Liver (tissue), 9 donors: ENCODE results near the gene GREB1L. TPM values are rescaled to one million over a fixed set of nuclear protein-coding genes. Genes with fewer than 3 reads are reported as not detected.

Experiments
- DNase-seq: peaks from one replicate; pipeline ENCODE4 v3.0.0-alpha.2; 2017; ENCODE audit warnings: low spot score
- H3K27ac ChIP-seq, 2 donors: one replicate each; pipeline ENCODE4 v1.7.0; 2013; ENCODE audit warnings: inconsistent platforms in 2 of 2, low read length in 2 of 2, control low read depth in 1 of 2, low read depth in 1 of 2, mild to moderate bottlenecking in 1 of 2
- H3K27me3 ChIP-seq, 4 donors: one replicate each; pipeline versions ENCODE4 v1.6.1 to v1.7.0; 2013; ENCODE audit warnings: low read length in 3 of 4, inconsistent platforms in 1 of 4, mild to moderate bottlenecking in 1 of 4, moderate library complexity in 1 of 4; ENCODE audit not compliant: control insufficient read depth in 4 of 4, insufficient read depth in 4 of 4
- H3K36me3 ChIP-seq, 4 donors: one replicate each; pipeline versions ENCODE4 v1.6.1 to v1.7.0; 2013; ENCODE audit warnings: low read length in 3 of 4, mild to moderate bottlenecking in 3 of 4, low read depth in 1 of 4, moderate library complexity in 1 of 4; ENCODE audit not compliant: control insufficient read depth in 4 of 4, insufficient read depth in 3 of 4
- H3K4me1 ChIP-seq, 4 donors: one replicate each; pipeline versions ENCODE4 v1.6.1 to v1.7.0; 2013; ENCODE audit warnings: low read length in 3 of 4, mild to moderate bottlenecking in 3 of 4, moderate library complexity in 1 of 4; ENCODE audit not compliant: control insufficient read depth in 4 of 4, insufficient read depth in 4 of 4
- H3K4me3 ChIP-seq, 3 donors: one replicate each; pipeline versions ENCODE4 v1.6.1 to v1.7.0; 2013; ENCODE audit warnings: low read length in 3 of 3, control low read depth in 1 of 3, low read depth in 1 of 3, mild to moderate bottlenecking in 1 of 3
- H3K9ac ChIP-seq, 2 donors: one replicate each; pipeline ENCODE4 v1.7.0; 2013; ENCODE audit warnings: low read length in 2 of 2, mild to moderate bottlenecking in 2 of 2, moderate library complexity in 2 of 2, control low read depth in 1 of 2, low read depth in 1 of 2
- H3K9me3 ChIP-seq, 4 donors: one replicate each; pipeline versions ENCODE4 v1.6.1 to v1.7.0; 2013; ENCODE audit warnings: low read length in 3 of 4; ENCODE audit not compliant: control insufficient read depth in 4 of 4
- ATF3 ChIP-seq: IDR thresholded peaks from 2 replicates; pipeline ENCODE4 v1.6.1; 2016; ENCODE audit warnings: antibody characterized with exemption
- CTCF ChIP-seq: fragments of 150-350 bp; IDR thresholded peaks from 2 replicates; pipeline ENCODE4 v1.5.1; 2017; ENCODE audit warnings: improper control_type of control experiment, low read depth, low read length; ENCODE audit not compliant: missing input control
- EGR1 ChIP-seq, 2 donors: IDR thresholded peaks; 2 replicates each; pipeline ENCODE4 v1.6.1; 2016 to 2018; ENCODE audit warnings: antibody characterized with exemption in 2 of 2, low read depth in 2 of 2
- FOXA2 ChIP-seq: IDR thresholded peaks from 2 replicates; pipeline ENCODE4 v1.6.1; 2016; ENCODE audit warnings: antibody characterized with exemption
- GABPA ChIP-seq, 2 donors: IDR thresholded peaks in 1 of 2; conservative IDR thresholded peaks in 1 of 2; 2 replicates each; pipeline ENCODE4 v1.6.1; 2016; ENCODE audit warnings: antibody characterized with exemption in 2 of 2, mild to moderate bottlenecking in 1 of 2, moderate library complexity in 1 of 2
- HNF4A ChIP-seq, 2 donors: conservative IDR thresholded peaks; 2 replicates each; pipeline ENCODE4 v1.6.1; 2016; ENCODE audit warnings: antibody characterized with exemption in 2 of 2, mild to moderate bottlenecking in 2 of 2
- JUND ChIP-seq, 2 donors: IDR thresholded peaks; 2 replicates each; pipeline ENCODE4 v1.6.1; 2016; ENCODE audit warnings: antibody characterized with exemption in 2 of 2
- MAX ChIP-seq: IDR thresholded peaks from 2 replicates; pipeline ENCODE4 v1.6.1; 2016; ENCODE audit warnings: antibody characterized with exemption
- NR2F2 ChIP-seq: IDR thresholded peaks from 2 replicates; pipeline ENCODE4 v1.6.1; 2016; ENCODE audit warnings: antibody characterized with exemption
- RAD21 ChIP-seq, 2 donors: IDR thresholded peaks; 2 replicates each; pipeline ENCODE4 v1.6.1; 2016; ENCODE audit warnings: antibody characterized with exemption in 2 of 2, mild to moderate bottlenecking in 2 of 2
- REST ChIP-seq: IDR thresholded peaks from 2 replicates; pipeline ENCODE4 v1.6.1; 2016; ENCODE audit warnings: antibody characterized with exemption, mild to moderate bottlenecking
- SP1 ChIP-seq: IDR thresholded peaks from 2 replicates; pipeline ENCODE4 v1.6.1; 2018; ENCODE audit warnings: antibody characterized with exemption, mild to moderate bottlenecking
- TAF1 ChIP-seq: conservative IDR thresholded peaks from 2 replicates; pipeline ENCODE4 v1.6.1; 2016; ENCODE audit warnings: antibody characterized with exemption, mild to moderate bottlenecking
- YY1 ChIP-seq: IDR thresholded peaks from 2 replicates; pipeline ENCODE4 v1.6.1; 2016; ENCODE audit warnings: antibody characterized with exemption, mild to moderate bottlenecking
- ZBTB33 ChIP-seq: IDR thresholded peaks from 2 replicates; pipeline ENCODE4 v1.6.1; 2016; ENCODE audit warnings: antibody characterized with exemption
- WGBS: extraction: QIAGEN DNeasy Blood & Tissue Kit; methylation state at CpG from one replicate; pipeline ENCODE4 v1.1.7; 2013; 5-methylcytosine and 5-hydroxymethylcytosine counted together
- polyA plus RNA-seq, 2 donors: library from polyadenylated mRNA; stranded (reverse) in 1 of 2; unstranded in 1 of 2; fragments of 200-250 nt in 1 of 2; fragments of >200 nt in 1 of 2; fragmentation: Nextera tagmentation in 1 of 2; extraction: Ambion mirVana in 1 of 2; gene quantifications; one replicate each; pipeline versions ENCODE4 v1.2.1 to v1.2.3, GENCODE V29; 2013 to 2015
- total RNA-seq, 2 donors: library from RNA; depleted of rRNA; stranded (reverse); fragments of >200 nt; gene quantifications; one replicate each; pipeline ENCODE4 v1.2.3, GENCODE V29; 2014
- donor health status: healthy.
- donor health status: healthy.
- donor health status: healthy.
- donor health status: healthy.
- donor health status: healthy.

The GREB1L gene
- total and polyA plus RNA-seq, 4 donors: 1.2 to 13.1 (median 3.0) TPM

GRCh38 chr18:21303445-21303844 lies 61.4 kb downstream of the GREB1L start:
- WGBS: 69% methylated on average over 5 of the region's 5 CpGs
- Histone ChIP-seq H3K9ac (no peak overlapping the region), H3K27ac (no peak overlapping the region), H3K27me3 (no peaks in the 10 kb centered on the region), H3K9me3 (no peaks in the 10 kb centered on the region), H3K36me3 (no peaks in the 10 kb centered on the region), H3K4me3 (no peak overlapping the region), H3K4me1 (no peaks in the 10 kb centered on the region)
- DNase-seq: no peak
- TF ChIP-seq JUND (IDR thresholded peaks at IDR 0.05): no peak
- no peak for TF ChIP-seq FOXA2
- TF ChIP-seq MAX: no peak
- TF ChIP-seq EGR1 (IDR thresholded peaks at IDR 0.05; ENCODE audit: low read depth in 2 of 2): no peak
- TF ChIP-seq GABPA (IDR thresholded peaks at IDR 0.05 in 1 of 2, conservative IDR thresholded peaks at IDR 0.05 in 1 of 2): no peak
- TF ChIP-seq CTCF: no peak
- TF ChIP-seq TAF1: no peak
- no peak for TF ChIP-seq REST
- no peak for TF ChIP-seq RAD21 (IDR thresholded peaks at IDR 0.05)
- TF ChIP-seq SP1: no peak
- no peak for TF ChIP-seq ZBTB33
- TF ChIP-seq YY1: no peak
- TF ChIP-seq ATF3: no peak
- TF ChIP-seq NR2F2: no peak
- no peak for TF ChIP-seq HNF4A (conservative IDR thresholded peaks at IDR 0.05)

GRCh38 chr18:21303895-21304294 lies 61.9 kb downstream of the GREB1L start:
- 83% methylated on average over 2 of the region's 2 CpGs for WGBS
- no peaks in the 10 kb centered on the region for H3K4me1 ChIP-seq
- H3K4me3 ChIP-seq: no peak overlapping the region
- DNase-seq: no peak
- no peaks in the 10 kb centered on the region for H3K36me3 ChIP-seq
- H3K27me3 ChIP-seq: no peaks in the 10 kb centered on the region
- H3K27ac ChIP-seq: no peak overlapping the region
- H3K9me3 ChIP-seq: no peaks in the 10 kb centered on the region
- no peak for TF ChIP-seq TAF1
- no peak overlapping the region for H3K9ac ChIP-seq
